ENCODE data around the gene ANKS3.

- no peak for TF ChIP-seq FOXA1 (IDR thresholded peaks at IDR 0.05)
- no peak for TF ChIP-seq SUZ12 (IDR thresholded peaks at IDR 0.05)
- no peak for TF ChIP-seq BHLHE40 (IDR thresholded peaks at IDR 0.05; ENCODE audit: borderline replicate concordance)
- TF ChIP-seq SP1 (IDR thresholded peaks at IDR 0.05), result no peak
- TF ChIP-seq TARDBP (IDR thresholded peaks at IDR 0.05), result no peak
- no peak for TF ChIP-seq CTBP1 (IDR thresholded peaks at IDR 0.05; ENCODE audit: borderline replicate concordance)
- TF ChIP-seq LEF1 (IDR thresholded peaks at IDR 0.05; ENCODE audit: borderline replicate concordance), result no peak
- no peak for TF ChIP-seq FOXM1 (IDR thresholded peaks at IDR 0.05; ENCODE audit: borderline replicate concordance)
- TF ChIP-seq, protein P1, sequence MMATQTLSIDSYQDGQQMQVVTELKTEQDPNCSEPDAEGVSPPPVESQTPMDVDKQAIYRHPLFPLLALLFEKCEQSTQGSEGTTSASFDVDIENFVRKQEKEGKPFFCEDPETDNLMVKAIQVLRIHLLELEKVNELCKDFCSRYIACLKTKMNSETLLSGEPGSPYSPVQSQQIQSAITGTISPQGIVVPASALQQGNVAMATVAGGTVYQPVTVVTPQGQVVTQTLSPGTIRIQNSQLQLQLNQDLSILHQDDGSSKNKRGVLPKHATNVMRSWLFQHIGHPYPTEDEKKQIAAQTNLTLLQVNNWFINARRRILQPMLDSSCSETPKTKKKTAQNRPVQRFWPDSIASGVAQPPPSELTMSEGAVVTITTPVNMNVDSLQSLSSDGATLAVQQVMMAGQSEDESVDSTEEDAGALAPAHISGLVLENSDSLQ (IDR thresholded peaks at IDR 0.05), result no peak
- TF ChIP-seq ELF4 (IDR thresholded peaks at IDR 0.05), result no peak
- no peak for TF ChIP-seq FOXK2 (IDR thresholded peaks at IDR 0.05)
- no peak for TF ChIP-seq L3MBTL2 (conservative IDR thresholded peaks at IDR 0.05)
- no peak for TF ChIP-seq NFRKB (IDR thresholded peaks at IDR 0.05)
- no peak for TF ChIP-seq ARNT (IDR thresholded peaks at IDR 0.05)
Observed at GRCh38 chr16:4743226-4743878, 9.3 kb upstream of the ANKS3 start.

Measured in HEK293T (cell line).